Uterus (tissue), 2 donors: Measurements from ENCODE around the gene PTPRE.

Experiments
- POLR2A ChIP-seq, 2 donors: fragments of 450-650 bp; IDR thresholded peaks; one replicate each; pipeline ENCODE4 v1.6.1; 2016; ENCODE audit warnings: antibody characterized with exemption in 2 of 2, mild to moderate bottlenecking in 1 of 2, moderate library complexity in 1 of 2
- TF ChIP-seq, protein P1 (sequence below), 4 experiments: fragments of 200-600 bp in 2 of 4; fragments of 450-650 bp in 2 of 4; sonication (generic) in 2 of 4; IDR thresholded peaks; one replicate each; pipeline ENCODE4 v1.5.1; 2016 to 2019; ENCODE audit warnings: antibody characterized with exemption in 4 of 4, mild to moderate bottlenecking in 2 of 4, moderate library complexity in 1 of 4

DNA sequence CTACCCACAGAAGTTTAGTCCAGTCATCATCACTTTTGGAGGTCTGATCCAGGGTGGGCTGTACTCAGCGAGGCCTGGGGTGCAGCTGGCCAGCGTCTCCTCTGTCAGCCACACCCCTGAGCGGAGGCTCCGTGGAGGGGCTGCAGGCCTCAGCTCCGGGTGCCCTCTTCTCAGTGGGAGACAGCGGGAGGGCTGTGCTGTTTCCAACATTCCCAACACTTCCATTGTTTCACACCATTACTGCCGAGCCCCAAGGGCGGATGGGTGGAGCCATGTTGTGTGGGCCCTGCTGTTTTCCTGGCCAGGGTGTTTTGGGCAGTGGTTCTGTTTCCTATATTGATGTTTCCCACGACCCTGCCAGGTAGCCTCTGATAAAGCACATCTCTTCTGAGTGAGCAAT, 124.3 kb downstream of the PTPRE start:
- TF ChIP-seq, protein P1, sequence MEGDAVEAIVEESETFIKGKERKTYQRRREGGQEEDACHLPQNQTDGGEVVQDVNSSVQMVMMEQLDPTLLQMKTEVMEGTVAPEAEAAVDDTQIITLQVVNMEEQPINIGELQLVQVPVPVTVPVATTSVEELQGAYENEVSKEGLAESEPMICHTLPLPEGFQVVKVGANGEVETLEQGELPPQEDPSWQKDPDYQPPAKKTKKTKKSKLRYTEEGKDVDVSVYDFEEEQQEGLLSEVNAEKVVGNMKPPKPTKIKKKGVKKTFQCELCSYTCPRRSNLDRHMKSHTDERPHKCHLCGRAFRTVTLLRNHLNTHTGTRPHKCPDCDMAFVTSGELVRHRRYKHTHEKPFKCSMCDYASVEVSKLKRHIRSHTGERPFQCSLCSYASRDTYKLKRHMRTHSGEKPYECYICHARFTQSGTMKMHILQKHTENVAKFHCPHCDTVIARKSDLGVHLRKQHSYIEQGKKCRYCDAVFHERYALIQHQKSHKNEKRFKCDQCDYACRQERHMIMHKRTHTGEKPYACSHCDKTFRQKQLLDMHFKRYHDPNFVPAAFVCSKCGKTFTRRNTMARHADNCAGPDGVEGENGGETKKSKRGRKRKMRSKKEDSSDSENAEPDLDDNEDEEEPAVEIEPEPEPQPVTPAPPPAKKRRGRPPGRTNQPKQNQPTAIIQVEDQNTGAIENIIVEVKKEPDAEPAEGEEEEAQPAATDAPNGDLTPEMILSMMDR (IDR thresholded peaks at IDR 0.05): no peak
- TF ChIP-seq POLR2A (IDR thresholded peaks at IDR 0.05): no peak
